Mucosa of stomach (tissue), 1 donor: Measurements from ENCODE around the gene SH3RF3.
"Not testable (repeated sequence)": the region's sequence is repeated elsewhere in the genome, so short reads cannot be mapped to it uniquely, and the experiment has no call there.

Source experiments
- H3K27me3 ChIP-seq: one replicate; pipeline ENCODE4 v1.7.0; 2013; ENCODE audit warnings: mild to moderate bottlenecking, low read length; ENCODE audit not compliant: control insufficient read depth, insufficient read depth
- H3K36me3 ChIP-seq: one replicate; pipeline ENCODE4 v1.7.0; 2013; ENCODE audit warnings: low read length; ENCODE audit not compliant: control insufficient read depth, insufficient read depth
- H3K4me1 ChIP-seq: one replicate; pipeline ENCODE4 v1.7.0; 2013; ENCODE audit warnings: mild to moderate bottlenecking, low read length; ENCODE audit not compliant: control insufficient read depth, insufficient read depth
- H3K4me3 ChIP-seq: one replicate; pipeline ENCODE4 v1.7.0; 2013; ENCODE audit warnings: low read length
- H3K9ac ChIP-seq: one replicate; pipeline ENCODE4 v1.7.0; 2013; ENCODE audit warnings: mild to moderate bottlenecking, low read length, moderate library complexity
- H3K9me3 ChIP-seq: one replicate; pipeline ENCODE4 v1.7.0; 2013; ENCODE audit warnings: mild to moderate bottlenecking, low read length, moderate library complexity; ENCODE audit not compliant: control insufficient read depth
- donor health status: Pancreatic carcinoma.

Gene SH3RF3

DNA sequence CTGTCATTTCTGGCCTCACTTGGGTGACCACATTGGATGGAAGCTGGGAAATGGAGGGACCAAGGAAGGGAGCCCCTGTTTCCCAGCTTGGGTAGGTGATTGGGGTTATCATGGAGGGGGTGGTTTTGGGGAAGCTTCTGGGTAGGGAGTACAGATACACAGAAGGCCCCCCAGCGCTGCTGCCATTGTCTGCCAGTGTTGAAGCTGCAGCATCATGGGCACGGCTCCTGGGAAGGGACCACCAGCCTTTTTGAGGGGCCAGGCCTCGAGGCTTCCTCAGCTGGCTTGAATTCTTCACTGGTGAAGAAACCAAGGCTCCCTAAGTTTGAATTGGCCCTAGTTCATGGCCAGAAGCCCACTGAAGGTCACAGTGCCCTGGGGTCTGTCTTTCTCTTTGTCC lies 25.2 kb downstream of the SH3RF3 start:
- H3K9me3 ChIP-seq, result no peaks in the 10 kb centered on the region
- no peak overlapping the region for H3K4me3 ChIP-seq
- H3K27me3 ChIP-seq, result no peaks in the 10 kb centered on the region
- H3K36me3 ChIP-seq, result no peaks in the 10 kb centered on the region
- no peaks in the 10 kb centered on the region for H3K4me1 ChIP-seq
- no peak overlapping the region for H3K9ac ChIP-seq

- Histone ChIP-seq H3K9me3 (no peaks in the 10 kb centered on the region), H3K9ac (no peak overlapping the region), H3K27me3 (no peaks in the 10 kb centered on the region), H3K4me3 (no peak overlapping the region), H3K36me3 (no peaks in the 10 kb centered on the region), H3K4me1 (no peaks in the 10 kb centered on the region)
Measured at GRCh38 chr2:109155553-109156451, 26.8 kb downstream of the SH3RF3 start.

DNA sequence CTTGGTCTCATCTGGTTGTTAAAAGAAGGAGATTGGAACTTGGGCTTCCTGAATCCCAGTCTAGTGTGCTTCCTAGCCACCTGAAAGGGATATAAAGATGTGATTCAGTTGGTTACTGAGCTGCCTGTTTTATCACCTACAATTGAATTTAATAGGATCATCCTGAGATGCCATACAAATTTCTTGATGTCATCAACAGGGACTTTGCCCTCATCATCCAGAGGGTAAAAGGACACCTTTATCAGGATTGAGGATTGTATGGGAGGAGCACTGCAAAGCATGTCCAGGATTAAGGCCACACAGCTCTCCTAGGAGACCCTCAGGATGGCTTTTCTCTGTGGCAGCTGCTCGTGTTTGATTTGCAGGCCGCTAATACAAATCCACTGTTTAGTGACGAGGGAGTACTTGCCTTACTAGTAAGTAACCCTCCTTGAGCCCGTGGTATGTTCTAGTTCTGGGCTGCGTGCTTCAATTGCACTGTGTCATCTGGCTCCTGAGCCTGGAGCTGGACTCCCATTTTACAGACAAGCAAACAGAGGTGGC lies 28.6 kb downstream of the SH3RF3 start:
- H3K4me3 ChIP-seq, result no peak overlapping the region
- no peaks in the 10 kb centered on the region for H3K4me1 ChIP-seq

DNA sequence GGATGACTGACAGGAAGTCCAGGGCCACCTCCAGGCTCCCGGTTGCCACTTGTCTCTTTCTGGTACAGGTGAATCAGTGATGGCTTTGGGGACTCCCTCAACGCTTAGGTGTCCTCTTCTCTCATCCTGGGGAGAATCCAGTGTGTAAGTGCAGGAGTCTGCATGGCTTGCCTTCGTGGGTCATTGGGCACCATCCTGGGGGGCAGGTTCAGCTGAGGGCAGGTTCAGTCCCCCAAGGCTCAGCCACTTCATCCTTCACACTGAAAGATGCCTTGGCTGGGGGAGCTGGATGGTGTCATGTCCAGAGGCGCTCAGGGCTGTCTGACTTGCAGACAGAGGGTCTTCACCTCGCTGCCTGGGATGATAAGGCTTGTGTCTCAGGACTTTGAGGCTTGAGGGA lies 29.2 kb downstream of the SH3RF3 start:
- no peaks in the 10 kb centered on the region for H3K9me3 ChIP-seq
- H3K4me3 ChIP-seq, result no peak overlapping the region
- H3K4me1 ChIP-seq, result no peaks in the 10 kb centered on the region
- H3K36me3 ChIP-seq, result no peaks in the 10 kb centered on the region
- peaks cover 4% of the 10 kb centered on the region for H3K27me3 ChIP-seq
- H3K9ac ChIP-seq, result no peak overlapping the region

More for the DNA sequence above, 28.6 kb downstream of the SH3RF3 start:
- Histone ChIP-seq H3K27me3 (no peaks in the 10 kb centered on the region), H3K9me3 (no peaks in the 10 kb centered on the region), H3K36me3 (no peaks in the 10 kb centered on the region), H3K9ac (no peak overlapping the region)

DNA sequence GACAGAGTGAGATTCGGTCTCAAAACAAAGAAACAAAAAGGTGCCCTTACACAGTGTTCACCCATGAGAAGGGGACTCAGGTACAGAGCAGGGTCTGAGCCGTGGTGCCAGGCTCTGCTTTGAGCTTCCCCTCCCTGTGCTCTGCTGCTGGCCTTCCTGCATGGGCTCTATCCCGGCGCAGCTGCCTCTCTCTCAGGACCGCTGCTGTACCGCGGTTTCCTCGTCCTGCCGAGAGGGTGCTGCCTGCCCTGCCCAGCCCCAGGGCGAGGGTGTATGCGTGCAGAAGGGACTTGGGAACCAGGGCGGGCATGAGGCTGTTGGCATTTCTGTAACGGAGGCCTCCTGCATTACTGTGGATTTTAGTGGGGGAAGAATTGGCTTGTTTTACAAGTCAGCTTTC lies 30.1 kb downstream of the SH3RF3 start:
- Histone ChIP-seq H3K9ac (no peak overlapping the region), H3K27me3 (peaks cover 4% of the 10 kb centered on the region), H3K36me3 (no peaks in the 10 kb centered on the region), H3K4me3 (no peak overlapping the region), H3K9me3 (no peaks in the 10 kb centered on the region), H3K4me1 (no peaks in the 10 kb centered on the region)

GRCh38 chr2:109160714-109161440 lies 31.9 kb downstream of the SH3RF3 start:
- Histone ChIP-seq H3K9me3 (no peaks in the 10 kb centered on the region), H3K36me3 (no peaks in the 10 kb centered on the region), H3K9ac (no peak overlapping the region), H3K4me3 (no peak overlapping the region), H3K4me1 (no peaks in the 10 kb centered on the region), H3K27me3 (peaks cover 4% of the 10 kb centered on the region)

GRCh38 chr2:109162367-109162766 lies 33.4 kb downstream of the SH3RF3 start:
- not testable (repeated sequence) for H3K9ac ChIP-seq, H3K4me1 ChIP-seq, H3K36me3 ChIP-seq

GRCh38 chr2:109162999-109163398 lies 34.0 kb downstream of the SH3RF3 start:
- Histone ChIP-seq H3K4me3 (no peak overlapping the region), H3K9ac (no peak overlapping the region), H3K9me3 (no peaks in the 10 kb centered on the region), H3K36me3 (no peaks in the 10 kb centered on the region), H3K4me1 (no peaks in the 10 kb centered on the region), H3K27me3 (peaks cover 4% of the 10 kb centered on the region)

More at GRCh38 chr2:109162367-109162766, 33.4 kb downstream of the SH3RF3 start:
- H3K27me3 ChIP-seq, H3K9me3 ChIP-seq, H3K4me3 ChIP-seq: not testable (repeated sequence)

GRCh38 chr2:109164311-109164710 lies 35.3 kb downstream of the SH3RF3 start:
- Histone ChIP-seq H3K27me3 (peaks cover 4% of the 10 kb centered on the region), H3K4me3 (no peak overlapping the region), H3K4me1 (no peaks in the 10 kb centered on the region), H3K9ac (no peak overlapping the region), H3K9me3 (no peaks in the 10 kb centered on the region), H3K36me3 (no peaks in the 10 kb centered on the region)

DNA sequence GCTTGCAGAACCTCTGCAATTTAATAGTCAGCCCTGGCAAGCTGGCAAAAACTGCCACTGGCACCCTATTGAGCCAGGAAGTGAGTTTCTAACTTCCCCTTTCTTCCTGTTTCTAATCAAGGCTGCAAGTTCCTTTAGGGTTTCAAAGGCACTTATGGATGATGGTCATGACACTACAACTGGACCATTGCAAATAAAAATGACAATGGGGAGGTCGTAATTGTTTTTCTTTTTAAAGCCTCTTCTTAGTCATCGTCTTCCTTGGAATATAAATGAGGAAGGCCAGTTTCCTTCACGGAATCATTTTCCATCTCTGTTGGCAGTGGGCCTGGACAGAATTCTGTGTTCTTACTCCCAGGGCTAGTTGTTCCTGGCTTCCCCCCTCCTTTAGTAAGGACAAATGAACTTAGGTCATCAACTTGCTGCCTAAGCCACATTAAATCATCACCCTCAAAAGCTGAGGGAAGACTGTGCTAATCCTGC lies 35.8 kb downstream of the SH3RF3 start:
- Histone ChIP-seq H3K4me3 (no peak overlapping the region), H3K4me1 (no peaks in the 10 kb centered on the region)

GRCh38 chr2:109166811-109167210 lies 37.8 kb downstream of the SH3RF3 start:
- Histone ChIP-seq H3K36me3 (no peaks in the 10 kb centered on the region), H3K4me1 (no peaks in the 10 kb centered on the region), H3K27me3 (peaks cover 4% of the 10 kb centered on the region), H3K9me3 (no peaks in the 10 kb centered on the region), H3K4me3 (no peak overlapping the region), H3K9ac (no peak overlapping the region)

More for the DNA sequence above, 35.8 kb downstream of the SH3RF3 start:
- H3K27me3 ChIP-seq, result peaks cover 4% of the 10 kb centered on the region
- no peaks in the 10 kb centered on the region for H3K36me3 ChIP-seq
- H3K9me3 ChIP-seq, result no peaks in the 10 kb centered on the region
- H3K9ac ChIP-seq, result no peak overlapping the region

DNA sequence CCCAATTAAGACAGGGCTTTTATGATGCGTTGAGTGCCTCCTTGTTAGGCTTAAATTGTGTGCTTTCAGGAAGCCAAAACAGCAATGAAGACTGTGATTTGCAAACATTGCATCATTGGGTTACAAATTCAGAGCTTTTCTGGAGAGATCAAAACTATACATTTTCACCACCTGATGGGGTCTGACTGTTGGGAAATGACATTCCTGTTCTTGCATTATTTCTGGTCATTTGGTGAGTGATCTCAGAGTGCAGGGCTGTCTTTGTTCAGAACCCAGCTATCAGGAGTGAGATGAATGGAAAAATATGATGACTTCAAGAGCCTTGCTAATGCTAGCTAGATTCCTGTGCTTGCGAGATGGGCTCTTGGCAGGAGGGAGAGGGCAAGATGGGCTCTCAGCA lies 39.1 kb downstream of the SH3RF3 start:
- Histone ChIP-seq H3K9ac (no peak overlapping the region), H3K9me3 (no peaks in the 10 kb centered on the region), H3K4me3 (no peak overlapping the region), H3K27me3 (peaks cover under 1% of the 10 kb centered on the region), H3K4me1 (peaks cover under 1% of the 10 kb centered on the region), H3K36me3 (no peaks in the 10 kb centered on the region)
